ENCODE measurements around the gene SETD4.

The SETD4 gene

DNA sequence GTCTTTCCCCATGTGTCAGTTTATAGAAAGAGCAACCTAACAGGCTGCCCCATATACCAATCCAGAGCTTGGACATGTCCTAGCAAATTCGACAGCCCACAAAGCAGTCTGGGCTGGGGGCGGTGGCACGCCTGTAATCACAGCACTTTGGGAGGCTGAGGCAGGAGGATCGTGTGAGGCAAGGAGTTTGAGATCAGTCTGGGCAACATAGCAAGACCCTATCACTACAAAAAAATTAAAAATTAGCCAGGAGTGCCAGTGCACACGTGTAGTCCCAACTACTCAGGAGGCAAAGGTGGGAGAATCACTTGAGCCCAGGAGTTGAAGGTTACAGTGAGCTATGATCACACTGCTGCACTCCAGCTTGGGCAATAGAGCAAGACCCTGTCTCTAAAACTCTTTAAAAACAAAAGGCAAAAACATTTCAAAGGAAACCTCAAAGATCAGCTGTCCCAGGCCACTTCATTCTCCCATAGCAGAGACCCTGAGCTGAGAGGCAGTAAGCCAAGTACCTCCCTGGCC is 54.4 kb downstream of the SETD4 start:
- DNase-seq (ENCODE audit: low read depth) = no peak

- no peak for DNase-seq (ENCODE audit: low read depth)
Observed at GRCh38 chr21:36005018-36005417, 55.3 kb downstream of the SETD4 start.

- DNase-seq (ENCODE audit: low read depth) = no peak
Observed at GRCh38 chr21:36004441-36004840, 55.9 kb downstream of the SETD4 start.

GRCh38 chr21:36003776-36004175 is 56.5 kb downstream of the SETD4 start:
- DNase-seq (ENCODE audit: low read depth) = no peak

- no peak for DNase-seq (ENCODE audit: low read depth)
Observed at GRCh38 chr21:35996217-35996616, 64.1 kb downstream of the SETD4 start.

DNA sequence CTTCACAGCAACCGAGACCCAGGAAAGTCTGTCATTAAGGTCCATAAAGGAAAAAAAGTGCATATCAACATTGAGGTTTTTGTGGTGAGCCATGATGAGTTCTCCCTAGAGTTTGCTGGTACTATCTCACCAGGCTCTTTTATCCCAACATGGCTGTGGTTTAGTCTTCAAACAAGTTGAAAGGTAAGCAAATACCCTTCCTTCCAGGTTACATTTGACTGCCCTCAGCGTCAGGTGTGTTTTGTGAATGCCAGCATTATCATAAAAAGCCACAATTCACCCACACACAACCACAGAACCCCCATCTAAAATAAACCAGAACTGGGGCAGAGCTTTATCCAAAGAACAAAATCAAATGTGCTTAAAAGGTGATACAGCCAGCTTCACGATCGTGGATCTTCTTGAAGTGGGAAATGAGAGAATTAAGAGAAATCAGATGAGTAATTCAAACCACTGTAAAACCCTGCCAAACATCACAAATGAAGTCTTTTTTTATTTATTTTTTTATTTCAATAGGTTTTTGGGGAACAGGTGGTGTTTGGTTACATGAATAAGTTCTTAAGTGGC is 64.7 kb downstream of the SETD4 start:
- DNase-seq (ENCODE audit: low read depth) = no peak

- no peak for DNase-seq (ENCODE audit: low read depth)
Observed at GRCh38 chr21:35994613-35995012, 65.7 kb downstream of the SETD4 start.

- no peak for DNase-seq (ENCODE audit: low read depth)
Observed at GRCh38 chr21:35993875-35994490, 66.3 kb downstream of the SETD4 start.

DNA sequence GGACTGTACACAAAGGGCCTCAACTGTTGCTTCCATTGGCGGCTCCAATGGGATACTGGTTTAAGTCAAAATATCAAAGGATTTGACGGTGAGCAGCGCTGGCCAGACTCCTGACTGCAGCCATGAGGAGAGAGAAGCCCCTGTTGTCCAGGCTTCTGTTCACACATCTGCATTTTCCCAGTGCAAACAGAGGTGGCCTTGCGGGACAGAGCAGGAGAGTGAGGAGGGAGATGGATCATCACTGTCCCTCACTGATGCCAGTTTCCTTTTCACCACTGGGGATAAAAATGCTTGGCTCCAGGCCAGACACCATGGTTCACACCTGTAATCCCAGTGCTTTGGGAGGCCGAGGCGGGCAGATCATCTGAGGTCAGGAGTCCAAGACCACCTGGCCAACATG is 69.2 kb downstream of the SETD4 start:
- DNase-seq (ENCODE audit: low read depth) = no peak

- DNase-seq (ENCODE audit: low read depth) = no peak
Observed at GRCh38 chr21:35990609-35991008, 69.7 kb downstream of the SETD4 start.

DNA sequence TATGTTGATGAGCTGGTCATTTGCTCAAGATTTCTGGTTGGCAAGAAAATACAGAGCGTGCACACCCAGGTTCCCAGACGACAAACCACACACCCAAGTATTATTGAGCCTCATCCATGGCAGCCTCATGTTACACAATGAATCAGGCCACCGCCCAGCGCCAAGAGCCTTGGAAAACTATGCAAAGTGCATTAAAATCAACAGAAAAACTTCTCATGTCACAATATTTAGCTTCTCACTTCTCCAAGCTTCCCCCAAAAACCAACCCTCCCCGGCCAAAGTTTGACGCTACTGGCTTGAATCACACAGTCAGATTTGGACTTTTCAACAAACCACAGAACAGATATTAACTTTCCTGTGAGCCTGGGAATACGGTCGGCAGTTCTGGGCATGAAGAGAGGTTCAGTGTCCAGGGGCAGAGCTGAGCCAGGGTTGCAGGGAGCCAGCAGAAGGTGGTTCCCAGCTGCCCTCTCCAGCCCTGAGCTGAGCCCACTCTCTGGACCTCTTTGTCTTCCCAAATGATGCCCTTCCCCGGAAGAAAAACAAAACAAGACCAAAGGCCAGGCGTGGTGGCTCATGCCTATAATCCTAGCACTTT is 71.1 kb downstream of the SETD4 start:
- DNase-seq (ENCODE audit: low read depth) = no peak

GRCh38 chr21:35988416-35989137 is 71.7 kb downstream of the SETD4 start:
- no peak for DNase-seq (ENCODE audit: low read depth)

DNA sequence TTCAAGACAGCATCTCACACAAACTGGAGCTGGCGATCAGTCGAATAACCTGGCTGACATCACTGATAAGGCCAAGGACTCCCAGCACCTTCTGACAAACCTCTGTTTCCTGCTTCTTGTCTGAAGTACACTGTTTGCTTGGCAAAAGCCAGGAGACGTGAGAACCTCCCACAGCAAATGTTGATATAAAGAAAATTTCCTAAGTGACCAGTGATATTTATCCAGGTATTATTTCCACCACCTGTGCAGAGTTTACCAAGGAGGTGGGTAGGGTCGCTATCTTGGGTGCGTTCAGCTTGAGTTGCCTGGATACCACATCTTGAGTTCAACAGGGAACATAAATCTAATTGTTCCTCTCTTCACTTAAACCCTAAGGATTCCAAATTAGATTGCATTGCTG is 72.9 kb downstream of the SETD4 start:
- DNase-seq (ENCODE audit: low read depth) = no peak

GRCh38 chr21:35984654-35985361 is 75.5 kb downstream of the SETD4 start:
- DNase-seq (ENCODE audit: low read depth) = no peak
